Measurements from ENCODE around the gene CR1.

DNA sequence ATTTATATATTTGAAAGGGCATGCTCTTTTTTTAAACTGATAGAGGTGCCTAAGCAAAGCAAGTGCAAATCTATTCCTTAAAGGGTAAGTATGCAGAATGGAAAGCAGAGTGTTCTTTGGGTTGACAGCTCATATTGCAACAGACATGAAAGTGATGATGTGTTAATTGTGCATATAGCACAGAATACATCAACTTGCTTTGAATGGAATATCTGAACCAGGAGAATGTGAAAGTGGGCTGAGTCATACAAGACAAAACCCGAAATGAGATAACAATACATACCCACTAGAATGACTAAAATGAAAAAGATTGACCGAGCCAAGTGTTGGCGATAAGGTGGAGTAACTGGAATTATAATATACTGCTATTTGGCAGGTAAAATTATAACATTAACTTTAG, 4.3 kb downstream of the CR1 start:
- no peak for TF ChIP-seq POLR2A (IDR thresholded peaks at IDR 0.05)
- TF ChIP-seq EP300 (IDR thresholded peaks at IDR 0.05), result no peak
- TF ChIP-seq, protein P1, sequence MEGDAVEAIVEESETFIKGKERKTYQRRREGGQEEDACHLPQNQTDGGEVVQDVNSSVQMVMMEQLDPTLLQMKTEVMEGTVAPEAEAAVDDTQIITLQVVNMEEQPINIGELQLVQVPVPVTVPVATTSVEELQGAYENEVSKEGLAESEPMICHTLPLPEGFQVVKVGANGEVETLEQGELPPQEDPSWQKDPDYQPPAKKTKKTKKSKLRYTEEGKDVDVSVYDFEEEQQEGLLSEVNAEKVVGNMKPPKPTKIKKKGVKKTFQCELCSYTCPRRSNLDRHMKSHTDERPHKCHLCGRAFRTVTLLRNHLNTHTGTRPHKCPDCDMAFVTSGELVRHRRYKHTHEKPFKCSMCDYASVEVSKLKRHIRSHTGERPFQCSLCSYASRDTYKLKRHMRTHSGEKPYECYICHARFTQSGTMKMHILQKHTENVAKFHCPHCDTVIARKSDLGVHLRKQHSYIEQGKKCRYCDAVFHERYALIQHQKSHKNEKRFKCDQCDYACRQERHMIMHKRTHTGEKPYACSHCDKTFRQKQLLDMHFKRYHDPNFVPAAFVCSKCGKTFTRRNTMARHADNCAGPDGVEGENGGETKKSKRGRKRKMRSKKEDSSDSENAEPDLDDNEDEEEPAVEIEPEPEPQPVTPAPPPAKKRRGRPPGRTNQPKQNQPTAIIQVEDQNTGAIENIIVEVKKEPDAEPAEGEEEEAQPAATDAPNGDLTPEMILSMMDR (IDR thresholded peaks at IDR 0.05), result no peak
